ENCODE measurements around the gene ETFDH. TPM values are rescaled to one million over a fixed set of nuclear protein-coding genes. Genes with fewer than 3 reads are reported as not detected.
"Not testable (repeated sequence)": the region's sequence is repeated elsewhere in the genome, so short reads cannot be mapped to it uniquely, and the experiment has no call there.

Gene ETFDH
- total RNA-seq, 1 donor from 2014 or later = 30.4 TPM

GRCh38 chr4:158750379-158750778, 78.3 kb downstream of the ETFDH start:
- intact Hi-C loops (cut with DNase I) = no loop called here
- no peak overlapping the region for H3K27ac ChIP-seq
- no peak for TF ChIP-seq CTCF (IDR thresholded peaks at IDR 0.05)

GRCh38 chr4:158754385-158755180, 82.5 kb downstream of the ETFDH start:
- H3K27ac ChIP-seq = no peak overlapping the region
- H3K27me3 ChIP-seq = no peaks in the 10 kb centered on the region
- ATAC-seq (no peak), DNase-seq (no peak)
- intact Hi-C loops (cut with DNase I) = no loop called here
- H3K4me3 ChIP-seq = no peak overlapping the region
- H3K9me3 ChIP-seq = no peaks in the 10 kb centered on the region
- no peaks in the 10 kb centered on the region for H3K36me3 ChIP-seq
- no peaks in the 10 kb centered on the region for H3K4me1 ChIP-seq
- no peak for TF ChIP-seq CTCF (IDR thresholded peaks at IDR 0.05)

More at GRCh38 chr4:158750379-158750778, 78.3 kb downstream of the ETFDH start:
- no peaks in the 10 kb centered on the region for H3K4me1 ChIP-seq
- H3K4me3 ChIP-seq = no peak overlapping the region
- no peaks in the 10 kb centered on the region for H3K36me3 ChIP-seq
- no peak for DNase-seq
- no peaks in the 10 kb centered on the region for H3K27me3 ChIP-seq
- no peaks in the 10 kb centered on the region for H3K9me3 ChIP-seq
- no peak for ATAC-seq

- H3K4me3 ChIP-seq; H3K27me3 ChIP-seq; intact Hi-C loops (cut with DNase I); H3K4me1 ChIP-seq; H3K9me3 ChIP-seq; ATAC-seq; H3K36me3 ChIP-seq; DNase-seq; H3K27ac ChIP-seq: not testable (repeated sequence)
These were observed 83.7 kb downstream of the ETFDH start for GRCh38 chr4:158755819-158756218.

- intact Hi-C loops (cut with DNase I) = no loop called here
- no peaks in the 10 kb centered on the region for H3K36me3 ChIP-seq
- no peaks in the 10 kb centered on the region for H3K27me3 ChIP-seq
- DNase-seq = no peak
- no peak overlapping the region for H3K4me3 ChIP-seq
- no peak overlapping the region for H3K27ac ChIP-seq
- H3K9me3 ChIP-seq = no peaks in the 10 kb centered on the region
- no peaks in the 10 kb centered on the region for H3K4me1 ChIP-seq
- ATAC-seq = no peak
- no peak for TF ChIP-seq CTCF (IDR thresholded peaks at IDR 0.05)
These were observed 84.5 kb downstream of the ETFDH start for GRCh38 chr4:158756588-158756987.

- ATAC-seq (no peak), DNase-seq (no peak)
- H3K27me3 ChIP-seq = no peaks in the 10 kb centered on the region
- no peaks in the 10 kb centered on the region for H3K36me3 ChIP-seq
- no peak overlapping the region for H3K4me3 ChIP-seq
- no peak for TF ChIP-seq CTCF (IDR thresholded peaks at IDR 0.05)
- H3K27ac ChIP-seq = no peak overlapping the region
- no peaks in the 10 kb centered on the region for H3K4me1 ChIP-seq
- no peaks in the 10 kb centered on the region for H3K9me3 ChIP-seq
- intact Hi-C loops (cut with DNase I) = no loop called here
These were observed 86.0 kb downstream of the ETFDH start for GRCh38 chr4:158758142-158758541.

- H3K4me3 ChIP-seq = no peak overlapping the region
- ATAC-seq (no peak), DNase-seq (no peak)
- intact Hi-C loops (cut with DNase I) = no loop called here
- no peaks in the 10 kb centered on the region for H3K4me1 ChIP-seq
- H3K27ac ChIP-seq = no peak overlapping the region
- TF ChIP-seq CTCF (IDR thresholded peaks at IDR 0.05) = no peak
- H3K27me3 ChIP-seq = no peaks in the 10 kb centered on the region
- H3K9me3 ChIP-seq = no peaks in the 10 kb centered on the region
- no peaks in the 10 kb centered on the region for H3K36me3 ChIP-seq
These were observed 86.6 kb downstream of the ETFDH start for GRCh38 chr4:158758703-158759102.

Other genes starting within 250 kb of the ETFDH start
- 7.9 TPM for gene RXFP1, start 150.4 kb upstream of the ETFDH start, total RNA-seq
- 3.9 TPM for gene C4orf46, start 409 bp upstream of the ETFDH start, total RNA-seq
- 19.7 TPM for gene PPID, start 51.1 kb downstream of the ETFDH start, total RNA-seq
- 98.4 TPM for gene FNIP2, start 96.7 kb downstream of the ETFDH start, total RNA-seq

Measured in upper lobe of right lung (tissue), 1 donor.